ENCODE results near the gene ZHX3.

- TF ChIP-seq CTCF (IDR thresholded peaks at IDR 0.05) (no peak), POLR2AphosphoS5 (IDR thresholded peaks at IDR 0.05) (no peak)
Measured at GRCh38 chr20:41213150-41213820, 104.2 kb downstream of the ZHX3 start.

Data from esophagus muscularis mucosa (tissue), 3 donors.